ENCODE measurements around the gene DENND1A.
A peak's percentile ranks its signal among the peaks of the same experiment; 100 is the strongest.

Gene DENND1A

DNA sequence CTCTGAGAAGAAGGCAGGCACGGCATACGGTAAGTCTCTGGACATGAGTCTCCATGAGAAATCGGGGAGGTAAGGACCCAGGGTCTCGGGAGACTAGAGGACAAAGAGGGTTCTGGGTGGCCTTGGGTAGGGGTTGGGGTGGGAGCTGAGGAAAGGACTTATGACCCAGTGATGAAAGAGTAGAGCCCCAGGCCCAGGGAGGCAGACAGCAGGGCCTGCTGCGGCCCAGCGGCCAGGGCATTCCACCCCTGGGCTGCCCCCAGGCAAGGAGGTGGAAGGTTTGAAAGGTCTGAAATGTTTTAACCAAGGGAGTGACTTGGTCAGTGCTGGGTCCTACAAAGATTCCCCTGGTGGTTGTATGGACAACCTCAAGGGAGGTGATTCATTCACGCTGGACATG lies 484.8 kb downstream of the DENND1A start:
- H3K4me3 ChIP-seq (ENCODE audit: low read depth, low read length), result no peak overlapping the region
- DNase-seq (ENCODE audit: low read depth), result no peak
- TF ChIP-seq CTCF (conservative IDR thresholded peaks at IDR 0.05; ENCODE audit: low read depth, low read length), result no peak

DNA sequence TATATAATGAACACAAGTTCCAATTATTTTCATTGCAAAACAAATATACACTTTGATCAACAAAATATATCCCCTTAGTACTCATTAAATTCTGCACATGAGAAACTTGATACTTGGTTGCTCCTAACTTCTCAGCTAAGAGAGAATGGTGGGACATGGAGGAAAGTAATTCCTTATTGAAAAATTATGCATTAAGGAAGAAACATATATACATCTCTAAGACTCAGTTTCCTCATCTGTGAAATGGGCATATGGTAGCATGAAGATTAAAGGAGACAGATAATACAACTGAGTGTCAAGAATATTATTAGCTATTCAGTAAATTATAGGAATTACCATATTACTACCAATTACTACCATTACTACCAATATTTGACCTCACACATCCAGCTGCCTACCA lies 488.2 kb downstream of the DENND1A start:
- no peak overlapping the region for H3K4me3 ChIP-seq (ENCODE audit: low read depth, low read length)
- no peak for DNase-seq (ENCODE audit: low read depth)
- TF ChIP-seq CTCF (conservative IDR thresholded peaks at IDR 0.05; ENCODE audit: low read depth, low read length), result no peak

DNA sequence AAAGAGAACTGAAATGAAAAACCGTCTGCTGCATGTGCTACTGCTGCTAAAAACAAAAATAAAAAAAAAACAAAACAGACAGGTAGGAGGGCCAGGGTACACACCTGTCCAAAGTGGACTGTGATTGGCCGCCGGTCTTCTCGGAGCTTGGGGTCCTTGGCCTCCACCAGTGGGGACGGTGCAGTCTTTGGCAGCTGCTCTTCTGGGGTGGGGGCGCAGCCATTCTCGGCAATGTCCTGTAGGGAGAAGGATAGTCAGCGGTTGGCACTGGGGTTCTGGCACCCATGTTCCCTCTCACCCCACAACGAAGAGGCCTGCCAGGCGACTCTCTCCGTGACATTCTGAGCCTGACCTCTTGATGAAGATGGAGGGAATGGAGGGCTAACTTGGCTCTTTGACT lies 489.7 kb downstream of the DENND1A start:
- H3K4me3 ChIP-seq (ENCODE audit: low read depth, low read length), result no peak overlapping the region
- DNase-seq (ENCODE audit: low read depth), result no peak
- no peak for TF ChIP-seq CTCF (conservative IDR thresholded peaks at IDR 0.05; ENCODE audit: low read depth, low read length)

- TF ChIP-seq CTCF (conservative IDR thresholded peaks at IDR 0.05; ENCODE audit: low read depth, low read length), result no peak
- DNase-seq (ENCODE audit: low read depth), result peak; percentile 5
- no peak overlapping the region for H3K4me3 ChIP-seq (ENCODE audit: low read depth, low read length)
Observed at GRCh38 chr9:123438821-123439220, 491.1 kb downstream of the DENND1A start.

DNA sequence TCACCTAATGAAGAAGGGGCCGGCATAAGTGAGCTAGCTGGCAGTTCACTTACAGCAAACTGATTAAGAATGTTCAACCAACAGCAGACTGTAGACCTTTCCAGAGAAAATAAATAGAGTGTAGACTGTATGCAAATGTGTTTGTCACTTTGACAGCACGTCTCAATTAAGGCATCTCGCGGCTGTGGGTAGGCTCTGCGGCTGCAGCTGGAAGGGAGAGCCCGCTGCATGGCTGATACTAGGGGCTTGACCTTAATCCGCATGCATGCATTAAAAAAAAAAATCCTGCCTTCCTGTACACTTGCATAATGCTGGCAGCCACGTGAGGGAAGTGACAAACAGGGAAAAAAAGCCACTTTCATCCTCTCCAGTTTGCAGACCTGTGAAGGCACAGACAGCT lies 491.6 kb downstream of the DENND1A start:
- TF ChIP-seq CTCF (conservative IDR thresholded peaks at IDR 0.05; ENCODE audit: low read depth, low read length), result no peak
- DNase-seq (ENCODE audit: low read depth), result peak; percentile 48
- no peak overlapping the region for H3K4me3 ChIP-seq (ENCODE audit: low read depth, low read length)

- no peak overlapping the region for H3K4me3 ChIP-seq (ENCODE audit: low read depth, low read length)
- TF ChIP-seq CTCF (conservative IDR thresholded peaks at IDR 0.05; ENCODE audit: low read depth, low read length), result no peak
- DNase-seq (ENCODE audit: low read depth), result no peak
Observed at GRCh38 chr9:123437201-123437600, 492.7 kb downstream of the DENND1A start.

DNA sequence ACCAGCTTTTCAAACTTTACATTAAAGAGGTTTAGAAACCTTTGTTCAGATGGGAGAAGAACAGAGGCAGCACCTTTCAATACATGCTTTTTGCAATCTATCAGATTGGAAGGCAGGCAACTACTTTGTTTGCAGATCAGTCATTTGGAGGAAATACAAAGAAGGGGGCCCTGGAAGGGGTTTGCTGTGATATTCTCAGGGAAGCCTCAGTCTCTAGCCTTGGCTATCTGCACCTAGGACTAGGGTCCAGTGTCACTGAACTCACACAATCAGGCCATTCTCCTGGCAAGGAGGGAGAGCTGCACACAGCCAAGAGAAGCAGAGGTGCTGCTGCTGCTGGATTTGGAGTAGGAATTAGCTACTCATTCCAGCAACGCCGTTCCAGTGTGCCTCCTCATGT lies 494.5 kb downstream of the DENND1A start:
- no peak for TF ChIP-seq CTCF (conservative IDR thresholded peaks at IDR 0.05; ENCODE audit: low read depth, low read length)
- DNase-seq (ENCODE audit: low read depth), result no peak
- H3K4me3 ChIP-seq (ENCODE audit: low read depth, low read length), result no peak overlapping the region
